ENCODE results near the gene AUTS2. TPM values are rescaled to one million over a fixed set of nuclear protein-coding genes. Genes with fewer than 3 reads are reported as not detected.

AUTS2 gene
- total and polyA plus RNA-seq, 9 of the 15 experiments (the other 6 are each of a cell fraction or from before 2014, with no cell fraction given), result 0.58 TPM; not detected in 8

GRCh38 chr7:70208236-70209063 is 610.2 kb downstream of the AUTS2 start:
- Histone ChIP-seq H3K36me3 (ENCODE audit: control insufficient read depth, insufficient read depth, low read length) (no peaks in the 10 kb centered on the region), H3K9me1 (ENCODE audit: control insufficient read depth, insufficient read depth, low read length) (no peaks in the 10 kb centered on the region), H3K79me2 (ENCODE audit: control insufficient read depth, insufficient read depth, low read length) (no peaks in the 10 kb centered on the region), H4K20me1 (replicated peaks; ENCODE audit: control insufficient read depth, insufficient read depth, low read length) (no peaks in the 10 kb centered on the region), H3K4me1 (replicated peaks in 1 of 2; ENCODE audit: control insufficient read depth in 2 of 2, insufficient read depth in 2 of 2, low read length in 2 of 2) (no peaks in the 10 kb centered on the region), H3K4me3 (no peak overlapping the region), H3K9ac (ENCODE audit: insufficient read depth in 1 of 2, low read depth in 2 of 2, low read length in 2 of 2) (no peak overlapping the region), H2AFZ (ENCODE audit: low read depth, low read length) (no peak overlapping the region), H3K27ac (ENCODE audit: extremely low read depth, low read depth, low read length) (no peak overlapping the region), H3K27me3 (ENCODE audit: control insufficient read depth in 2 of 2, insufficient read depth in 2 of 2, low read length in 2 of 2) (no peaks in the 10 kb centered on the region), H3K4me2 (ENCODE audit: insufficient read depth, low read length) (no peak overlapping the region), H3K9me3 (replicated peaks; ENCODE audit: control insufficient read depth, insufficient read depth, low read depth, low read length) (no peaks in the 10 kb centered on the region)
- WGBS (ENCODE audit: insufficient coverage, low coverage, missing lambda C conversion rate), result 0% methylated on average over 5 of the region's 5 CpGs
- in situ Hi-C loops (cut with MboI) (no loop called here), intact Hi-C loops (cut with micrococcal nuclease) (no loop called here)
- DNase-seq (ENCODE audit: extremely low read depth in 1 of 4, low spot score in 3 of 4), result peak in 1 of 4 experiments; percentile 4
- no peak for FAIRE-seq
- ChIA-PET CTCF (ENCODE audit: low intra/inter-chr PET ratio) (no interaction called here), POLR2A (no interaction called here)
- ATAC-seq, result no peak
- TF ChIP-seq BCLAF1 (IDR thresholded peaks at IDR 0.05; ENCODE audit: borderline replicate concordance in 1 of 2, control insufficient read depth in 1 of 2, low read depth in 2 of 2, low read length in 1 of 2), result no peak
- TF ChIP-seq NFE2 (IDR thresholded peaks at IDR 0.05; ENCODE audit: low read depth), result no peak
- TF ChIP-seq MAX (CRISPR knock-in tag; IDR thresholded peaks at IDR 0.05), result no peak
- no peak for TF ChIP-seq NFXL1 (CRISPR knock-in tag; IDR thresholded peaks at IDR 0.05)
- TF ChIP-seq TGIF2 (CRISPR knock-in tag; IDR thresholded peaks at IDR 0.05), result no peak
- no peak; the same call in 1 of the 2 replicates for TF ChIP-seq JUND (IDR thresholded peaks at IDR 0.05; ENCODE audit: borderline replicate concordance, low read depth, low read length)
- TF ChIP-seq JUND (tag; IDR thresholded peaks at IDR 0.05; ENCODE audit: borderline replicate concordance, low read depth, low read length), result peak; percentile 33; the same call in 1 of the 3 replicates
- TF ChIP-seq MYNN (IDR thresholded peaks at IDR 0.05), result no peak
- TF ChIP-seq MYNN (CRISPR knock-in tag; IDR thresholded peaks at IDR 0.05), result no peak
- TF ChIP-seq ATF3 (IDR thresholded peaks at IDR 0.05), result peak; percentile 22; the same call in 1 of the 2 replicates
- TF ChIP-seq ATF3 (CRISPR knock-in tag; conservative IDR thresholded peaks at IDR 0.05), result no peak
- no TSS peak for BruUV-seq (replicated peaks)
